GM18873 (cell line): ENCODE data around the gene TRABD2B.

ENCODE experiments used
- ATAC-seq: cut with Tn5 transposase; IDR thresholded peaks from one replicate; pipeline ENCODE4 v1.9.1; 2021; ENCODE audit warnings: mild to moderate bottlenecking, moderate library complexity, moderate number of reproducible peaks; ENCODE audit not compliant: unreplicated experiment, low FRiP score

Gene TRABD2B

DNA sequence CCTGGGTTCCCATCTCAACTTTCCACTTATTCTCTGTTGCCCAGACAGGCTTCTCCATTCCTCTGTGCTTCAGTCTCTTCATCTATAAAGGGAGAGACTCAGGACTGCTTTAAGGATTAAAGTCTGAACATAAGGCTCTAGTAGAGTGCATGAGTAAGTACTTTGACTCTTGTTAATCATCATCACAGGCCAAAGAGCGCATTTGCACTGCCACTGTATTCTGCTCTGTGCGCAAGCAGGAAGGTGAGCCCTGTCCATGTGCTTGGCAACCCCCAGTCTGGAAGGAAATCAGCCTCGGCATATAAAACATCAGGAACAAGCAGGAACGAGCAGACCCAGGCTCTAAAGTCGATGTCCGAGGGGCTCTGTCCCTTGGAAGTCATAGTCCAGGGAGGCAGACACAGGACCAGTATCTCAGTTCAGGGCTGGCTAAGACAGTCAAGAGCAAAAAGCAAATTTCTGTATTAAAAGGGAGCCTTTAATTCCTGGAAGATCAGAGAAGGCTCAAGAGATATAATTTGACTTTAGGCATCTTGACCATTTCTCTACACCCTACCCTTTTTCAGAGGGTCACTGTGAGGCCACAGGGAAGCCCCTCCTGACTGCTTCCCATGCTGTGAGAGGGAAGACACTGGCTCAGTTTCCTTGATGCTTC lies 131.2 kb downstream of the TRABD2B start:
- no peak for ATAC-seq

- no peak for ATAC-seq
Observed at GRCh38 chr1:47859092-47859743, 138.0 kb downstream of the TRABD2B start.

- no peak for ATAC-seq
Observed at GRCh38 chr1:47856996-47857395, 140.2 kb downstream of the TRABD2B start.

DNA sequence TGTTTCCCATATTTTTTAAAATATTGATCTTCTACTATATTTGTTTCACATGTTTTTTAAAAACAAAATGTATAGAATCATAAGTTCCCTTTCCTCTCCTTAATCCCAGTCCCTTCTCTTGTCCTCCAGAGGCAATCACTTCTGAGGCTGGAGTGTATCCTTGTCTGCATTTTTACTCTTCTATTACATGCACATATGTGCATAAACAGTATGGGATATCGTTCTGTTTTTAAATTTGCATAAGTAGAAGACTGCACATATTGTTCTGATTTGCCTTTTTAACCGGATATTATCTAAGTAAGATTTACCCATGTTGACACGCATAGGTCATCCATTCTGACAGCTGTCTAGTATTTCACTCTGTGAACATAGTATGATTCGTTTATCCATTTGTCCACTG lies 142.0 kb downstream of the TRABD2B start:
- no peak for ATAC-seq

DNA sequence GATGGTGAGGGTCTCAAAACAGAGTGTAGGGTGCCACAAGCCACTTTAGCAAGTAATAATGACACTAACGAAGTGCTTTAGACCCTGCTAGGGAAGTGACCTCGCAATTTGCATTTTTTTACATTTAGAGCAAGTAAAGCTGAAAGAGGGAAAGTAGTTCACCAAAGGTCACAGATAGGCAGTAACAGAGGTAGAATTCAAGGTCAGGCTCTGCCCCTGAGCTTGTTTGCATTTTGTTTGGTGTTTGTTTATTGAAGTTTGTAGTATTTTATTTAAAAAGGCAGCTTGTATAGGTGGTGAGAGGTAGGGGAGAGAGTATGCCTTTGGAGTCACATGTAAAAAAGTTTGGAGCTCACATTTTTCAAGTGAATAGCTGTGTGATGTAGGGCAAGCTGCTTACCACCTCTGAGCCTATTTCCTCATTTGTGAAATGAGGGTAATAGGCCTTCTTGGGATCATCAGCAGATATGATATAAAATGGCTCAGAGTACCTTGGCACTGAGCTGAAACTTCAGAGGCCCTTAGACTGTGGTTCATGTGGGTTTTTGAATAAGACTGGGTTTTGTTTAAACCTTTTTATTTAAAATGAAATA lies 142.5 kb downstream of the TRABD2B start:
- ATAC-seq: no peak

DNA sequence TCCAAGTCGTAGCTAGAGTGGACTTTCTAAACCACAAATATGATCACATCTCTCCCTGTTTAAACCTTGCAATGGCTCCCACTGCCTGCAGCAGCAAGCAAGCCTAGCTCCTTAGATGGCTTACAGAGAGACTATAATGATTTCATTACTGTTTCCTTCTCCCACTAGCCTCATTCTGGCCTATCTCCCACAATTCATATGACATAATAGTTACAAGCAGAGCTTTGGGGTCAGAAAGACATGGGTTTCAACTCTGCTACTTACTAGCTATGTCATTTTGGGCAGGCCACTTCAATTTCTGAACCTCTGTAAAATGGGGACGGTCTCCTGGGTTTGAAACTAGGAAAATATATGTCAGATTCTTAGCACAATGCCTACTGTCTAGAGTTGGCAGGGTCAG lies 143.3 kb downstream of the TRABD2B start:
- ATAC-seq: no peak

- ATAC-seq: no peak
Observed at GRCh38 chr1:47853059-47853458, 144.1 kb downstream of the TRABD2B start.

- ATAC-seq: no peak
Observed at GRCh38 chr1:47852006-47852718, 145.0 kb downstream of the TRABD2B start.

- no peak for ATAC-seq
Observed at GRCh38 chr1:47850451-47850850, 146.7 kb downstream of the TRABD2B start.

DNA sequence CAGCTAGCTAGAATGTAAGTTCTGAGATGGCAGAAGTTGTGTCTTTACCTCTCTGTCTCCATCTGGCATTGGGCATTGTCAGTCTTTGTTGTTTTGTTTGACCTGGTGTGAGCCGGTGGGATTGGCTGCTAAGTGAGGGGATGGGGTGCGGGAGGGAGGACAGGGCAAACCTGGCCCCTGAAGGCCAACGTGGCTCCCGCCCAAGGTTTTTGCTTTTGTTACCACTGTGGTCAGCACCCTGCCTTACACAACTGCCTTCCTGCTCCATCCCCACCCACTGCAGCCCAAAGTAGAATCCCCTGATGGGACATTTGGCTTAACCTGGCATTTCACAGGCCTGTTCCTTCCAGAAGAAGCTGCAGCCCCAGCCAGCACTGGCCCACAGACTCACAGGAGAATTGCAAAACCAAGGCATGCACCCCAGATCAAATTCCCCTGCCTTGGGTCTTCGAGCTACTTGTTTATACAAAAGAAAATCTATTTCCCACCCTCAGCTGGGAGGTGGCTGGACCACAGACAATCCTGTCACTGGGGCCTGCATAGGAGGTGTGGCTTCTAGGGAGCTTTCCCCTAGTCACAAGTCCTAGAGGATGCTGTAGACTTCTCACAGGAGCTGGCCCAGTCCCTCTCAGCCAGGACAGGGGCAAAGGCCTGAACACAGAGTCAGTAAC lies 147.5 kb downstream of the TRABD2B start:
- no peak for ATAC-seq

GRCh38 chr1:47849005-47849521 lies 148.1 kb downstream of the TRABD2B start:
- no peak for ATAC-seq

- ATAC-seq: no peak
Observed at GRCh38 chr1:47847763-47848162, 149.4 kb downstream of the TRABD2B start.

GRCh38 chr1:47844558-47844955 lies 152.6 kb downstream of the TRABD2B start:
- no peak for ATAC-seq

DNA sequence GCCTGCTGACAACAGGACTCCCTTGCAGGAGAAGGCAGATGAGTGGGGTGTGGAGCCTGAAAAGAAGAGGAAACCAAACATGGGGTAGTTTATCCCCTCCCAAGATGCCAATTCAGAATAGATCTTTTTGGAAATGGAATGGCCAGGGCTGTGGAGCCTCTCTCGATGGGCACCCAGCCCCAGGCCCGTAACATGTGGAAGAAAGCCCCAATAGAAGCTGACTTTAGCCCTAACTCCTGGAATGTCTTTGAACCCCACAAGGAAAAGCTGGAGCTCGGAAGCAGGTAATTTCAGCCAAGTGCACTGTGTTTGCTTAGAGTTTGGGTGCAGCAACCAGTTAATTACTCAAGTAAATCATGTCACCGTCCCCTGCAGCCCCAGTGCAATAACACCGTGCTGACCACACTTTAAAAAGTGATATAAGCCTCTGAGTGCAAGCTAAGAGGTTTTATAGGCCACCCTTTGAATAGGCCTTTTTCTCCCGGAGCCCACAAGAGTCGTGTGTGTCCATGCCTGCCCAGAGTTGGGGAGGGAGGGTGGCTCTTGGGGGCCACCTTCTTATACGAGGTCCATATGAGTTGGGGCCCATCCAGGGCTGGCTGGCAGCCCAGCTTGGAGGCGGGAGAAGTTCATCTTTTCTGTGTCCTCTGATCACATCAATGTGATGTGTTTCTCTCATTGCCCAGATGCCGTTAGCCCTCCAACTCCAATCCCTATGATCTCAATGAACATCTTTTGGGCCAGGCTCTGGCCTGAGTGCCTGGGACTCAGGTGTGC lies 153.2 kb downstream of the TRABD2B start:
- ATAC-seq: no peak

DNA sequence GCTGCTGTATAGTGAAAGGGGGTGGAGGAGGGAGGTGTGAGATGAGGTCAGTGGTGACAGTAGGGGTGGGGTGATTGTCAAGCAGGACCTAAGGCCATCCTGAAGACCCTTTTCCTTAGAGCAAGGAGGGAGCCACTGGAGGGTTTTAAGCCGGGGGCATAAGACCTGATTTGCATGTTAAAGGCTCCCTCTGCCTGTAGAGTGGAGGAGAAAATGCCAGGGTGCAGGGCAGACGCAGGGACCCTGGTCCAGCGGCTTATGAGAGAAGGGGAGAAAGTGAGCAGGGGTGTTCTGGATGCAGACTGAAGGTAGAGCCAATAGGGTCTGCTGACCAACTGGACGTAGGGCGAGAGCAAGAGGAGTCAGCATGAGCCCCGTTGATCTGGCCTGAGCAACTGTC lies 154.1 kb downstream of the TRABD2B start:
- no peak for ATAC-seq

DNA sequence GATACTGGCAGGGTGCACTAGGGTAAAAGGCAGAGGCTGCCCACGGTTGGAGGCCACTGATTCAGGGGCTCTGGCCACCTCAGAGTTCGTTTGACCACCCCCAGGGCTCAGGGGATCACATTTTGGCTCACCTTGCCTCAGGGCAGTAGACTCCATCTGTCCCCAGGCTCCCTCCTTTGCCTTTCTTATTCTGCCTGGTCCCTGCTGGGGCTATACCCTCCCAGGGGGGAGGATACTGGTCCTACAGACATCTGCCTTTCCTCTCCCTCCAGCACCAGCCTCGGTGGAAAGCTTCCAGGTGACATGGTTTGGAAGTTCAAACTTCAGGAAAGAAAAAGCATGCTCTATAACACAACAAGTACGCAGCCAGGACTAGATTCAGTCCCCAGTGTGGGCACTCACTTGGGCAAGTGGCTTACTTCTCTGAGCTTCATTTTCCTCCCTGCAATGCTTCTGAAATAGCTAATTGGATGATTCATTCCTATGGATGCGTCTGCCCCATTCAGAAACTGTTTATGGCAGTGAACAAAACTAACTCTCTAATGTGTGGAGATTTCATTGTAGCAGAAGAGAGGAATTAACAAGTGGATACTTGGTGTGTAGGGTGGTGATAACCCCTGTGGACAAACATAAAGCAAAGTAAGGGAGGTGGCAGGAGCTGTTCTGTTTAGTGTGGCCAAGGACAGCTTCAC lies 154.8 kb downstream of the TRABD2B start:
- no peak for ATAC-seq

- no peak for ATAC-seq
Observed at GRCh38 chr1:47841356-47841755, 155.8 kb downstream of the TRABD2B start.

- ATAC-seq: no peak
Observed at GRCh38 chr1:47840393-47841190, 156.6 kb downstream of the TRABD2B start.

DNA sequence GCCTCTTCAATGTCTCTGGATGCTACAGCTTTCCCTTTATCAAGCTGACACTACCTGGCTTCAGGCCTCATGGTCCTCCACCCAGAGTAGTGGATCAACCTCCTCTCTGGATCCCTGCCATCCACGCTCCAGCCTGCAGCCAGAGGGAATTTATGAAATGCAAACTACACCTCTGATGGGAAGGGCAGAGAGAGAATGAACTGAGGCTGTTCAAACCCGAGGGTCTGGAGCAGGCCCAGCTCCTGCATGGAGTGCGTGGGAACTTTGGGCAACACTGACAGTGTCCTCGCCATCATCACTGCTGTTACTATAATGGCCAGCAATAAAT lies 157.8 kb downstream of the TRABD2B start:
- no peak for ATAC-seq
